Cardiac muscle cell (in vitro differentiated cells and primary cell): ENCODE data around the gene PSD. TPM values are rescaled to one million over a fixed set of nuclear protein-coding genes. Genes with fewer than 3 reads are reported as not detected.
A peak's percentile ranks its signal among the peaks of the same experiment; 100 is the strongest.

Experiments
- DNase-seq, 2 donors: peaks; one replicate each; pipeline versions ENCODE4 v3.0.0 to v3.0.0-alpha.2; 2010 to 2017; ENCODE audit warnings: low read depth in 1 of 2, low spot score in 1 of 2
- H3K27ac ChIP-seq: fragments of 200-600 bp; sonication (generic); 2 replicates; pipeline ENCODE4 v1.5.1; 2016
- H3K27me3 ChIP-seq: fragments of 200-600 bp; sonication (generic); 2 replicates; pipeline ENCODE4 v1.6.0; 2016; ENCODE audit warnings: control low read depth
- H3K36me3 ChIP-seq: fragments of 200-600 bp; sonication (generic); 2 replicates; pipeline ENCODE4 v1.5.1; 2016; ENCODE audit warnings: control low read depth
- H3K4me1 ChIP-seq: fragments of 200-600 bp; sonication (generic); 2 replicates; pipeline ENCODE4 v1.8.1; 2017; ENCODE audit warnings: low read depth, mild to moderate bottlenecking, mixed run types
- H3K4me3 ChIP-seq: fragments of 200-600 bp; sonication (generic); 2 replicates; pipeline ENCODE4 v1.5.1; 2016; ENCODE audit warnings: mild to moderate bottlenecking
- H3K9me3 ChIP-seq: fragments of 200-600 bp; sonication (generic); 2 replicates; pipeline ENCODE4 v1.5.1; 2017; ENCODE audit warnings: low read depth, mild to moderate bottlenecking, control low read depth
- CTCF ChIP-seq: IDR thresholded peaks from 2 replicates; pipeline ENCODE4 v1.5.1; 2012; ENCODE audit warnings: low read depth, mild to moderate bottlenecking, low read length
- polyA plus RNA-seq: library from polyadenylated mRNA; unstranded; fragments of >200 nt; fragmentation: Nextera tagmentation; extraction: Ambion mirVana; gene quantifications from 2 replicates; pipeline ENCODE4 v1.2.1, GENCODE V29; 2016
- total RNA-seq: library from RNA; depleted of rRNA; stranded (reverse); fragments of >200 nt; gene quantifications from 2 replicates; pipeline ENCODE4 v1.2.3, GENCODE V29; 2016

PSD gene
- total and polyA plus RNA-seq, 2 experiments from 2014 or later, result 13.2 to 24.7 TPM

DNA sequence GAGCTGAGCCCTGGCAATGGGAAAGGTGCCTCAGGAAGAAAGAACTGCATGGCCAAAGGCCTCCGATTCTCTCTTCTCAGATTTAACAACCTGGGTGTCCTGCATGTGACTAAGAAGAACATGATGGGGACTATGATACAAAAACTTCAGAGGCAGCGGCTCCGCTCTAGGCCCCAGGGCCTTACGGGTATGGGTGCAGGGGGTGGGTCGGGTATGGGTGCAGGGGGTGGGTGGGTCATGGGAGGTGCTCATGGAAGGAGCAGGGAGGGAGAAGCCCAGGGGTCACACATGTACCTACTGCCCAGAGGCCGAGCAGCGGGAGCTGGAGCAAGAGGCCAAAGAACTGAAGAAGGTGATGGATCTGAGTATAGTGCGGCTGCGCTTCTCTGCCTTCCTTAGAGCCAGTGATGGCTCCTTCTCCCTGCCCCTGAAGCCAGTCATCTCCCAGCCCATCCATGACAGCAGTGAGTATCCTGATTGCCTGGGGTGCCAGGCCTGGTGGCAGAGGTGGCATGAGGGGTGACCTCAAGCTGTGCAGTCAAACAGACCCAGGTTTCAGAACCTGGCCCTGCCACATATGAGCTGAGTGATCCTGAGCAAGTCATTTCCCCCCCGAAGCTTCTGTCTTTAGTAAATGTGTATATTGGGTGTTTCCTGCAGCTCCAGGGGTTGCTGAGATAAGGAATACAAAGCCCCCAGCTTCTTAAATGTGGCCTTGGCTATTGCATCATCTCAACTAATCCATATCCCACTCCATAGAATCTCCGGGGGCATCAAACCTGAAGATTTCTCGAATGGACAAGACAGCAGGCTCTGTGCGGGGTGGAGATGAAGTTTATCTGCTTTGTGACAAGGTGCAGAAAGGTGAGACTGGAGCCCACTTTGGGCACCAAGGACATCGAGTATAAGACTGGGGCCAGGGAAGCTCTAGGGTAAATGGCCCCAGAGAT lies 21.1 kb downstream of the PSD start:
- Histone ChIP-seq H3K27me3 (peaks cover 8% of the 10 kb centered on the region), H3K36me3 (no peaks in the 10 kb centered on the region), H3K4me1 (peaks cover 2% of the 10 kb centered on the region), H3K9me3 (no peaks in the 10 kb centered on the region), H3K4me3 (no peak overlapping the region), H3K27ac (no peak overlapping the region)
- DNase-seq, result no peak
- TF ChIP-seq CTCF, result no peak

GRCh38 chr10:102396730-102397151 lies 21.8 kb downstream of the PSD start:
- no peak for DNase-seq
- H3K4me3 ChIP-seq, result no peak overlapping the region
- no peaks in the 10 kb centered on the region for H3K36me3 ChIP-seq
- TF ChIP-seq CTCF, result no peak
- H3K9me3 ChIP-seq, result no peaks in the 10 kb centered on the region
- H3K4me1 ChIP-seq, result peaks cover 2% of the 10 kb centered on the region
- peaks cover 13% of the 10 kb centered on the region for H3K27me3 ChIP-seq
- H3K27ac ChIP-seq, result no peak overlapping the region

DNA sequence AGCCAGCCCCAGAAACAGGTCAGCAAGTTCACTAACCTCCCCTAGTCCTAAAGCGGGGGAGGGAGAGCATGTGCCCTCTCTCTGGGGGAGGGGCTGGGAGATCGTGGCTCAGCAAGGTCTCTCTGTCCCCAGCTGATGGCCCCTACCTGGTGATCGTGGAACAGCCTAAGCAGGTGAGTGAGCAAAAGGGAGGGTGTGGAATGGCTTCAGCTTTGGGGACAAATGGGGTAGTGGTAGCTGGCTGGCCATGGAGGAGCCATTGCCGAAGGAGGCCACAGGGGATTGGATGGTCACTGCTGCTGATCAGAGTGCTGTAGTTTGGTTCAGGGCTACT lies 22.3 kb downstream of the PSD start:
- DNase-seq, result no peak
- H3K27ac ChIP-seq, result no peak overlapping the region
- peaks cover 13% of the 10 kb centered on the region for H3K27me3 ChIP-seq
- no peaks in the 10 kb centered on the region for H3K9me3 ChIP-seq
- H3K36me3 ChIP-seq, result no peaks in the 10 kb centered on the region
- H3K4me3 ChIP-seq, result peak overlapping the region; percentile 75
- no peak for TF ChIP-seq CTCF
- peaks cover 2% of the 10 kb centered on the region for H3K4me1 ChIP-seq

DNA sequence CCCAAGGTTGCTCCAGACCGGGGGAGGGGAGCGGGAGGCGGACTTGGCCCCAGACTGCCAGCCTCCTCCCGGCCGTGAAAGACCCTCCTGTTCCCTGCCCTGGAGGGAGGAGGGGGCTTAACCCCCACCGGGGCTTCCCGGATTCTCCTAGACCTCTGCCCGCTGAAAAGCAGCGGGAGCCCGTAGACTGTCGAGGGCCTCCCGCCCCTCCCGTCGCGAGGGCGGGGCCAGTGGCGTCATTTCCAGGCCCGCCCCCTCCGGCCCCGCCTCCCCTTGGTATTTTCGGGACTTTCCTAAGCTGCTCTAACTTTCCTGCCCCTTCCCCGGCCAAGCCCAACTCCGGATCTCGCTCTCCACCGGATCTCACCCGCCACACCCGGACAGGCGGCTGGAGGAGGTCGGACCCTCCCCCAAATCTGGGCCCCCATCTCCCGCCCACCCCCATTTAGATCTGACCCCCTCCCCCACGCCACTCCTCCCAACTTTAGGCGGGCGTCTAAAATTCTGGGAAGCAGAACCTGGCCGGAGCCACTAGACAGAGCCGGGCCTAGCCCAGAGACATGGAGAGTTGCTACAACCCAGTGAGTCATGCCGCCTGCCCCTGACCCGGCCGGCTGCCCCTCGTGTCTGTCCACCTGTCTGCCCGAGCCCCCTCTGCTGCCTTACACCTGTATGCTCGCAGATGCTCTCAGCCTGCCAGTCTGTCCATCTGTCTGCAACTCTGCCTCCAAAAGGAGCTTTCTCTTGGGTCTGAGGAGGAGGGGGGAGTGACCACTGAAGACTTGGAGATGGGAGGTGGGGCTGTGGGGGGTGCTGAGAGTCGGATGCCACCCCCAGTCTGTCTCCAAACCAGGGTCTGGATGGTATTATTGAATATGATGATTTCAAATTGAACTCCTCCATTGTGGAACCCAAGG lies 22.9 kb downstream of the PSD start, which contains the start of gene NFKB2:
Gene NFKB2, plus strand, starts transcription at position 306 of the 917 bp plus-strand sequence. Its CDS starts 255 bp downstream, at position 561.
- no peaks in the 10 kb centered on the region for H3K36me3 ChIP-seq
- peaks cover 2% of the 10 kb centered on the region for H3K4me1 ChIP-seq
- H3K27ac ChIP-seq, result peak within 1 kb of the TSS; percentile 66

More for the DNA sequence above, 22.9 kb downstream of the PSD start, which contains the start of gene NFKB2:
- DNase-seq, result peak; percentile 90 to 91
- no peak for TF ChIP-seq CTCF
- Histone ChIP-seq H3K9me3 (no peaks in the 10 kb centered on the region), H3K27me3 (peaks cover 19% of the 10 kb centered on the region), H3K4me3 (peak within 1 kb of the TSS; percentile 75)
